Stomach (tissue), 9 donors: ENCODE measurements around the gene SPOCK2. TPM values are rescaled to one million over a fixed set of nuclear protein-coding genes. Genes with fewer than 3 reads are reported as not detected.

Experiments
- DNase-seq, 2 donors: peaks; one replicate each; pipeline versions ENCODE4 v3.0.0 to v3.0.0-alpha.2; 2013 to 2019
- H3K27ac ChIP-seq, 5 donors: fragments of 200-600 bp in 4 of 5; sonication (generic) in 4 of 5; one replicate each; pipeline ENCODE4 v1.5.1; 2013 to 2019; ENCODE audit warnings: mild to moderate bottlenecking in 1 of 5, moderate library complexity in 1 of 5
- H3K27me3 ChIP-seq, 3 donors: fragments of 200-600 bp; sonication (generic); one replicate each; pipeline ENCODE4 v1.5.1; 2017 to 2019; ENCODE audit warnings: mixed run types in 1 of 3
- H3K36me3 ChIP-seq, 4 donors: fragments of 200-600 bp; sonication (generic); 1 replicate in 3 of 4; 2 replicates in 1 of 4; pipeline ENCODE4 v1.5.1; 2016 to 2019
- H3K4me1 ChIP-seq, 4 donors: fragments of 200-600 bp; sonication (generic); one replicate each; pipeline ENCODE4 v1.5.1; 2016 to 2019
- H3K4me3 ChIP-seq, 4 donors: fragments of 200-600 bp; sonication (generic) in 3 of 4; one replicate each; pipeline ENCODE4 v1.5.1; 2016 to 2019; ENCODE audit warnings: mild to moderate bottlenecking in 1 of 4
- H3K9me3 ChIP-seq, 4 donors: fragments of 200-600 bp; sonication (generic); one replicate each; pipeline ENCODE4 v1.5.1; 2016 to 2019
- CTCF ChIP-seq, 7 experiments: fragments of 450-650 bp in 4 of 7; fragments of 200-600 bp in 3 of 7; sonication (generic) in 3 of 7; IDR thresholded peaks; one replicate each; pipeline ENCODE4 v1.5.1; 2016 to 2019; ENCODE audit warnings: antibody characterized with exemption in 7 of 7, control low read depth in 2 of 7, mild to moderate bottlenecking in 1 of 7
- EP300 ChIP-seq: sonication (generic); formaldehyde crosslinking; IDR thresholded peaks from one replicate; pipeline ENCODE4 v1.6.1; 2017; ENCODE audit warnings: antibody characterized with exemption
- POLR2A ChIP-seq, 4 donors: fragments of 450-650 bp; IDR thresholded peaks; one replicate each; pipeline ENCODE4 v1.6.1; 2016; ENCODE audit warnings: antibody characterized with exemption in 4 of 4, control low read depth in 2 of 4, mild to moderate bottlenecking in 1 of 4, moderate library complexity in 1 of 4
- POLR2AphosphoS5 ChIP-seq, 3 donors: sonication (generic); formaldehyde crosslinking; IDR thresholded peaks; one replicate each; pipeline ENCODE4 v1.6.1; 2016; ENCODE audit warnings: antibody characterized with exemption in 3 of 3
- WGBS, 5 donors: extraction: QIAGEN DNeasy Blood & Tissue Kit in 3 of 5; methylation state at CpG; one replicate each; pipeline versions ENCODE4 v1.1.5 to v1.1.7; 2013 to 2018; 5-methylcytosine and 5-hydroxymethylcytosine counted together
- intact Hi-C: fragments of 100-400 bp; cut with DNase I; formaldehyde crosslinking; loops from one replicate; pipeline ENCODE4 v1.15.1; 2023; ENCODE audit warnings: low total_unique reads
- polyA plus RNA-seq, 3 donors: library from polyadenylated mRNA; stranded (reverse); fragments of 200-250 nt; gene quantifications; one replicate each; pipeline ENCODE4 v1.2.3, GENCODE V29; 2013
- total RNA-seq, 5 donors: library from RNA; depleted of rRNA; stranded (reverse); fragments of >200 nt; gene quantifications; one replicate each; pipeline versions ENCODE4 v1.1.0 to v1.2.3, GENCODE V29; 2014 to 2016
- donor health status: healthy with polysubstance abuse.
- donor health status: Bipolar disorder and iron deficiency.
- donor health status: healthy.

SPOCK2 gene
- total and polyA plus RNA-seq, 8 donors, result 1.1 to 31.7 (median 4.2) TPM

DNA sequence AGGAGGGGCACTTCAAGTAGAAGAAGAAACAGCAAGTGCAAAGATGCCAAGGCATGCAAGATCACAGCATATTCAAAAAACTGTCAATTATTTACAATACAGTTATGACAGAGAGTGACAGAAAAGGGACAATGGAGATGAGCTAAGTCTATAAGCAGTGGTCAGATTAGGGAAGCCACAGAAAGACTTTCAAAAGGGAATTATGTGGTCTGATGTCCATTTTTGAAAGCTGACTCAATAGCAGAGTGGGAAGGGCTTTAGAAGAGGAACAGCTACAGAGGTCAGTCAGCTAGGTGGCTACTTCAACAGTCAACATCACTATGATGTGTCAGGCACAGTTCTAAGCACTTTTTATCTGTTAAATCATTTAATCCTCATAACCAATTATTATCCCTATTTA lies 45.2 kb upstream of the SPOCK2 start:
- H3K27me3 ChIP-seq, result no peaks in the 10 kb centered on the region
- H3K9me3 ChIP-seq, result peaks cover 0 to 7% (median 0%) of the 10 kb centered on the region in 4 donors
- H3K4me3 ChIP-seq, result no peak overlapping the region
- intact Hi-C loops, result no loop called here
- no peak overlapping the region for H3K27ac ChIP-seq
- H3K36me3 ChIP-seq, result peaks cover 4 to 20% (median 19%) of the 10 kb centered on the region in 4 donors
- DNase-seq, result no peak
- peaks cover 0 to 12% (median 0%) of the 10 kb centered on the region in 4 donors for H3K4me1 ChIP-seq
- TF ChIP-seq POLR2AphosphoS5 (IDR thresholded peaks at IDR 0.05) (no peak), CTCF (IDR thresholded peaks at IDR 0.05) (no peak), EP300 (no peak), POLR2A (IDR thresholded peaks at IDR 0.05) (no peak)

DNA sequence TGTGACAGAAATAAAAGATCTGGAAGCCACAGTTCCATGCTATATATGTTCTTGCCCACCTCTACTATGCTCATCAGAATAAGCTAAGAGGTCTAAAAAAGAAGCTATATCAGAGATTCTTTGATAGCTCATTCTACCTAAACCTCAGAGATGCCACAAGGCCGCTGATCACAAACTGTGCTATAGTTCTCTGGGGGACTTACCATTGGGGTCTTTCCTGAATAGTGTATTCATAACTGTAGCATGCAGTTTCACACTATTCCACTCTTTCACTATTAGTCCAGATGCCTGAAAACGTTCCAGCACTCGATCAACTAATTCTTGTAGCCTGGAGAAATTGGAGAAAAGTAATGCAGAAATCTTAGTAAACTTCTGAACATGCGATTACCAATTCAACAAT lies 44.5 kb upstream of the SPOCK2 start:
- H3K27ac ChIP-seq, result no peak overlapping the region
- H3K4me1 ChIP-seq, result peaks cover 0 to 12% (median 0%) of the 10 kb centered on the region in 4 donors
- 83 to 88% (median 84%) methylated on average over 4 of the region's 4 CpGs for WGBS, 5 donors
- H3K4me3 ChIP-seq, result no peak overlapping the region
- H3K9me3 ChIP-seq, result peaks cover 0 to 7% (median 0%) of the 10 kb centered on the region in 4 donors
- intact Hi-C loops, result no loop called here
- DNase-seq, result no peak
- no peaks in the 10 kb centered on the region for H3K27me3 ChIP-seq
- peaks cover 4 to 24% (median 23%) of the 10 kb centered on the region in 4 donors for H3K36me3 ChIP-seq
- no peak for TF ChIP-seq POLR2AphosphoS5 (IDR thresholded peaks at IDR 0.05)

- no peak overlapping the region for H3K27ac ChIP-seq
- TF ChIP-seq EP300, result no peak
- intact Hi-C loops, result no loop called here
- H3K4me1 ChIP-seq, result peaks cover 0 to 6% (median 0%) of the 10 kb centered on the region in 4 donors
- no peak overlapping the region for H3K4me3 ChIP-seq
- DNase-seq, result no peak
- no peaks in the 10 kb centered on the region for H3K27me3 ChIP-seq
- H3K36me3 ChIP-seq, result peaks cover 4 to 27% (median 18%) of the 10 kb centered on the region in 4 donors
- WGBS, 5 donors, result 61 to 96% (median 82%) methylated on average over 2 of the region's 2 CpGs
- H3K9me3 ChIP-seq, result no peaks in the 10 kb centered on the region
Observed at GRCh38 chr10:72127571-72127970, 39.2 kb upstream of the SPOCK2 start.

DNA sequence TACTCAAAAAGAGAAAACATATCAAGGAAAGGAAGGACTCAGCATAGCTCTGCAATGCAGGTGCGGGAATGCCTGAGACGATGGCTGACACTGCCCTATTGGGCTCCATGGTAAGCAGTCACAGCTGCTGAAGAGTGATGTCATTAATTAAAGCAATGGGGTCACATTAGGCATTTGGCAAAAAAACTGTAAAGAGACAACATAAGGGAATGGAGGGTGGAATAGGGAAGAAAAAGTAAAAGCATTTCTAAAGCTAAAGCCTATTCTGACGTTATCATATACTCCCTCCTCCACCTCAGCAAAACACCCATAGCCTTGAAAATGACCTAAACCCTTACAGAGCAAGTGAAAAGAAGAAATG lies 38.5 kb upstream of the SPOCK2 start:
- Histone ChIP-seq H3K9me3 (no peaks in the 10 kb centered on the region), H3K27ac (no peak overlapping the region), H3K4me3 (no peak overlapping the region), H3K27me3 (no peaks in the 10 kb centered on the region), H3K4me1 (peaks cover 0 to 6% (median 0%) of the 10 kb centered on the region in 4 donors), H3K36me3 (peaks cover 4 to 24% (median 16%) of the 10 kb centered on the region in 4 donors)
- 92 to 99% (median 94%) methylated on average over 3 of the region's 3 CpGs for WGBS, 5 donors
- TF ChIP-seq POLR2AphosphoS5 (IDR thresholded peaks at IDR 0.05) (no peak), EP300 (no peak), CTCF (IDR thresholded peaks at IDR 0.05) (no peak), POLR2A (IDR thresholded peaks at IDR 0.05) (no peak)
- intact Hi-C loops, result no loop called here
- no peak for DNase-seq

GRCh38 chr10:72126184-72126871 lies 38.0 kb upstream of the SPOCK2 start:
- no peak for TF ChIP-seq POLR2AphosphoS5 (IDR thresholded peaks at IDR 0.05)
- TF ChIP-seq POLR2A (IDR thresholded peaks at IDR 0.05), result no peak
- TF ChIP-seq CTCF (IDR thresholded peaks at IDR 0.05), result peak in 5 of 7 experiments; percentile 19 to 56 (median 27)
- 63 to 89% (median 72%) methylated on average over 3 of the region's 3 CpGs for WGBS, 5 donors
- peak in 1 of 2 donors; percentile 49 for DNase-seq
- no peak overlapping the region for H3K4me3 ChIP-seq
- peaks cover 4 to 20% (median 12%) of the 10 kb centered on the region in 4 donors for H3K36me3 ChIP-seq
- no peaks in the 10 kb centered on the region for H3K9me3 ChIP-seq
- intact Hi-C loops, result no loop called here
- no peak overlapping the region for H3K27ac ChIP-seq
- H3K27me3 ChIP-seq, result no peaks in the 10 kb centered on the region
- H3K4me1 ChIP-seq, result peaks cover 0 to 6% (median 0%) of the 10 kb centered on the region in 4 donors
